OCI-LY1 (cell line): ENCODE data around the gene MAJIN.

Experiments
- CTCF ChIP-seq: fragments of 200-600 bp; sonication (generic), shearing (Covaris generic); IDR thresholded peaks from 2 replicates; pipeline ENCODE4 v1.5.1; 2017; ENCODE audit warnings: mild to moderate bottlenecking, antibody characterized with exemption, low read length, moderate library complexity, mixed read lengths
- EZH2 ChIP-seq: fragments of 200-600 bp; sonication (generic), shearing (Covaris generic); IDR thresholded peaks from 2 replicates; pipeline ENCODE4 v1.8.0; 2017; ENCODE audit warnings: borderline replicate concordance, mixed run types, mild to moderate bottlenecking, antibody characterized with exemption, low read length, moderate library complexity, mixed read lengths

- TF ChIP-seq CTCF = no peak
- no peak for TF ChIP-seq EZH2
Measured at GRCh38 chr11:64974124-64974523, 2.2 kb upstream of the MAJIN start.
